ENCODE measurements around the gene BAHD1. TPM values are rescaled to one million over a fixed set of nuclear protein-coding genes. Genes with fewer than 3 reads are reported as not detected.

The BAHD1 gene
- total RNA-seq, 1 donor from 2014 or later = 28.4 TPM

- no peak for TF ChIP-seq CTCF (IDR thresholded peaks at IDR 0.05)
- CTCF ChIA-PET = no interaction called here
- no peak for DNase-seq
- Mint-ChIP-seq H3K4me3 (no peak overlapping the region), H3K27ac (no peak overlapping the region), H3K9me3 (no peaks in the 10 kb centered on the region), H3K4me1 (peaks cover 18% of the 10 kb centered on the region), H3K36me3 (ENCODE audit: low read depth) (peaks cover 2% of the 10 kb centered on the region), H3K27me3 (no peaks in the 10 kb centered on the region)
- POLR2A ChIA-PET = interaction anchor here (0.7 kb wide), 1 partner anchor 30 kb away, joined by 6 read pairs; no protein-coding TSS in a partner anchor
- no peak for ATAC-seq (ENCODE audit: low read depth)
- intact Hi-C loops (cut with micrococcal nuclease) = no loop called here
Measured at GRCh38 chr15:40399370-40399769, 41.4 kb upstream of the BAHD1 start.

- no peaks in the 10 kb centered on the region for H3K27me3 Mint-ChIP-seq
- POLR2A ChIA-PET = interaction anchor here (0.5 to 1.8 kb wide), 12 partner anchors 8 to 289 kb away, joined by 3 to 11 read pairs (median 4); partner anchors contain the start of genes KNSTRN and PLCB2
- no peaks in the 10 kb centered on the region for H3K9me3 Mint-ChIP-seq
- no peak for TF ChIP-seq CTCF (IDR thresholded peaks at IDR 0.05)
- H3K27ac Mint-ChIP-seq = peak within 1 kb of the TSS; percentile 67
- CTCF ChIA-PET = interaction anchor here (0.9 to 2.7 kb wide), 3 partner anchors 38 to 62 kb away, joined by 3 to 6 read pairs (median 5); no protein-coding TSS in a partner anchor
- intact Hi-C loops (cut with micrococcal nuclease) = loop anchor here (1.0 kb wide), 2 partner anchors 23 to 47 kb away; partner anchors contain the start of genes DISP2 and KNSTRN
- H3K36me3 Mint-ChIP-seq (ENCODE audit: low read depth) = peaks cover 25% of the 10 kb centered on the region
- DNase-seq (peak; percentile 69), ATAC-seq (ENCODE audit: low read depth) (peak; percentile 94)
- H3K4me1 Mint-ChIP-seq = peaks cover 34% of the 10 kb centered on the region
- peak within 1 kb of the TSS; percentile 88 for H3K4me3 Mint-ChIP-seq
Measured at GRCh38 chr15:40405501-40406381, 35.0 kb upstream of the BAHD1 start, which contains the start of gene IVD. Gene IVD, plus strand, starts transcription at chr15:40405795. Its CDS starts 33 bp downstream, at chr15:40405828.

GRCh38 chr15:40407330-40407990 is 33.3 kb upstream of the BAHD1 start:
- Mint-ChIP-seq H3K27me3 (no peaks in the 10 kb centered on the region), H3K4me3 (peak overlapping the region; percentile 76), H3K36me3 (ENCODE audit: low read depth) (peaks cover 42% of the 10 kb centered on the region), H3K27ac (peak overlapping the region; percentile 86), H3K4me1 (peaks cover 34% of the 10 kb centered on the region), H3K9me3 (no peaks in the 10 kb centered on the region)
- POLR2A ChIA-PET = interaction anchor here (0.7 to 1.8 kb wide), 8 partner anchors 8 to 158 kb away, joined by 3 to 10 read pairs (median 6); partner anchors contain the start of genes BAHD1, CCDC32, DISP2 and PLCB2
- no peak for DNase-seq
- CTCF ChIA-PET = interaction anchor here (1.0 to 2.7 kb wide), 6 partner anchors 14 to 100 kb away, joined by 3 to 6 read pairs (median 3); partner anchors contain the start of gene PLCB2
- ATAC-seq (ENCODE audit: low read depth) = peak; percentile 65
- TF ChIP-seq CTCF (IDR thresholded peaks at IDR 0.05) = no peak
- intact Hi-C loops (cut with micrococcal nuclease) = loop anchor here (1.0 kb wide), 1 partner anchor 39 kb away; no protein-coding TSS in a partner anchor

- Mint-ChIP-seq H3K4me1 (peaks cover 34% of the 10 kb centered on the region), H3K36me3 (ENCODE audit: low read depth) (peaks cover 56% of the 10 kb centered on the region), H3K4me3 (no peak overlapping the region), H3K27ac (no peak overlapping the region), H3K9me3 (no peaks in the 10 kb centered on the region), H3K27me3 (no peaks in the 10 kb centered on the region)
- intact Hi-C loops (cut with micrococcal nuclease) = no loop called here
- no peak for DNase-seq
- no peak for TF ChIP-seq CTCF (IDR thresholded peaks at IDR 0.05)
- POLR2A ChIA-PET = no interaction called here
- CTCF ChIA-PET = no interaction called here
- ATAC-seq (ENCODE audit: low read depth) = no peak
Measured at GRCh38 chr15:40409366-40409765, 31.4 kb upstream of the BAHD1 start.
